Kasumi-1 (cell line): ENCODE measurements around the gene ROCK1.
"Not testable (repeated sequence)": the region's sequence is repeated elsewhere in the genome, so short reads cannot be mapped to it uniquely, and the experiment has no call there.

ENCODE experiments used
- DNase-seq, 2 experiments: peaks; one replicate each; lab custom pipeline; 2025; lab: John Stamatoyannopoulos, UW

ROCK1 gene

DNA sequence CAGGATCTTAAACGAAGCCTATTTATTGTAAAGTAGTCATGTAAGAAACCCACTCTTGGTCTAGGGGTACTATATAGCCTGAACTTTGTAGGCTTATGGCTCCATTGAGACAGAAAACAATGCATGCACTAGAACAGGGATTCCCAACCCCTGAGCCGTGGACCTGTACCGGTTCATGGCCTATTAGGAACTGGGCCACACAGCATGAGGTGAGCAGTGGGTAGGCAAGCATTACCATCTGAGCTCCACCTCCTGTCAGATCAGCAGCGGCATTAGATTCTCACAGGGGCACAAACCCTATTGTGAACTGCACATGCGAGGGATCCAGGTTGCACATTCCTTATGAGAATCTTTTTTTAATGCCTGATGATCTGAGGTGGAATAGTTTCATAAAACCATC, 59.2 kb downstream of the ROCK1 start:
- no peak for DNase-seq

DNA sequence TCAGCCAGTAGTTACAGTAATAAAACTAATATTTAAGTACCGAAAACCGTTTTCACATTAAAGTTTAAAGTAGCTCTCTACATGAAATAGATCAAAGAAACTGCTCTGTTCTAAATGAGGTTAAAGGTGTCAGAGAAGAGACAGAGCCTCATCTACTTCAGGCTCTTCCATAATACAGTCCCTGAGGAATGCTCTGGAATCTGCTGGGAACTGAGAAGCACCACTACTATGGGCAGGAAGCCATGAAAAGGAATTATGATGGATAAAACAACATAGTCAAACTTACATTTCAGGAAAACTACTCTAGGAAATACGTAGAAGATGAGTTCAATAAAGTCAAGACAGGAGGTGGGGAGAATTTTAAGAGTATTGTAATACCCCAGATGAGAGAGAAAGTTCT, 60.0 kb downstream of the ROCK1 start:
- DNase-seq, result no peak

GRCh38 chr18:21049306-21049705, 62.3 kb downstream of the ROCK1 start:
- peak in 1 of 2 experiments; percentile 3 for DNase-seq

GRCh38 chr18:21047126-21047525, 64.5 kb downstream of the ROCK1 start:
- DNase-seq, result no peak

DNA sequence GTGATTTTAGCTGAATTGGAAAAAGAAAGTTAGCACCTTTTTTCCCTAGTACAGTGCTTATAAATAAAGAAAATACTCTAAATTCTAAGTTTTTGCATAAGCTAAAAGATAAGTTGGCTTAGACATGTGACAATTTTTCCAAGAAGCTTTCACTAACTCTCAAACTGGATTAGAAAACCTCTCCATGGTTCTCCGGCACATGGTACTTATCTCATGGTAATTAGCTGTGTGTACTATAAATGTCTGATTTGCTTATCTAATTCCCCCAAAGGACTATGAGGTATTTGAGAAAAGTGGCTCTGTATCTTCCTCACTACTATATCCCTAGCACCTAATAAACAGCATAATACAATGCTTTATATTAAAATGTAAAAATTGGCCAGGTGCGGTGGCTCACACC, 71.1 kb downstream of the ROCK1 start:
- no peak for DNase-seq

DNA sequence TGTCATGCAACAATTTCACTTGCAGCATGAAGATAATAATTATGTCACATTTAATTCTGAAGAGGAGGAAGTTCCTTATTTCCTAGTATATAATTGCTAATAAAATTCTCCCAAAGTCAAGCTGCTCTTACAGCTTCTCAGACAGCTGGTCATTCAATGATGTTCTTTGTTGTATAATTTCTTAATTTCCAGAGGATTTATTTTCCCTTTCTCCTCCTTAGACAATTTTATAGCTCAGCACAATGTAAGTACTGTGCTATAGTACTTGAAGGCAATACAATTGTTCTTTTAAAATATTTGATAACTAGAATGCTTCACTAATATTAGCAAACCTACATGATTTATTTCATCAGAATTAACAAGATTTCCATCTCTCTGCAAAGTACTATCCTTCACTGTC, 73.4 kb downstream of the ROCK1 start:
- no peak for DNase-seq

- no peak for DNase-seq
Observed at GRCh38 chr18:21031845-21032244, 79.8 kb downstream of the ROCK1 start.

DNA sequence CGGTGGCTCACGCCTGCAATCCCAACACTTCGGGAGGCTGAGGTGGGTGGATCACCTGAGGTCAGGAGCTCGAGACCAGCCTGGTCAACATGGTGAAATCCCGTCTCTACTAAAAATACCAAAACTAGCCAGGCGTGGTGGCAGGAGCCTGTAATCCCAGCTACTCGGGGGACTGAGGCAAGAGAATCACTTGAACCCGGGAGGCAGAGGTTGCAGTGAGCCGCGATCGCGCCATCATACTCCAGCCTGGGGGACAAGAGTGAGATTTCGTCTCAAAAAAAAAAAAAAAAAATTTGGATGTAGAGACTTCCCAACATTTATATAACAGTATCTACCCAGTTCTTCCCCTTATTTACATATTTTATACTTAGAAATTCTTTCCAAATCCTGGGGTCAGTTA, 93.4 kb downstream of the ROCK1 start:
- not testable (repeated sequence) for DNase-seq

- DNase-seq, result no peak
Observed at GRCh38 chr18:21012308-21012707, 99.3 kb downstream of the ROCK1 start.

DNA sequence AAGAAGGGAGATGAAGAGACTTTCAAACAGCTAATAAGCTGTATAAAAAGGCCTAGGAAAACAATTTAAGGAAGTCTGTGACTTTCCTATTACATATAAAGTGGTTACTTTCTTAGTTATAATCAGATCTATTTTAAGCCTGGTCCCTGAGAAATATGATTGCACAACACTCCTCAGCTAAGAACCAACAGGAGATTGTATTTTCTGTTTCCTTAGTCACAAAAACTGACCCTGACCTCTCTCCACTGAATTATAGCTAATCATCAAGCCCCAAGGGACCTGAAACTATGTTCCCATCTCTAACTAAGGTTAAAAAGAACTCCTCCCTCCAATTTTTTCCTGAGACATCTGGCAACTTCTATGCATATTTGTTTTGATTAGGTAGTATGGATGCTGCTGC, 106.9 kb downstream of the ROCK1 start:
- DNase-seq, result peak; percentile 25 to 34

- DNase-seq, result no peak
Observed at GRCh38 chr18:21000667-21001066, 110.9 kb downstream of the ROCK1 start.

- no peak for DNase-seq
Observed at GRCh38 chr18:20997371-20997770, 114.2 kb downstream of the ROCK1 start.

DNA sequence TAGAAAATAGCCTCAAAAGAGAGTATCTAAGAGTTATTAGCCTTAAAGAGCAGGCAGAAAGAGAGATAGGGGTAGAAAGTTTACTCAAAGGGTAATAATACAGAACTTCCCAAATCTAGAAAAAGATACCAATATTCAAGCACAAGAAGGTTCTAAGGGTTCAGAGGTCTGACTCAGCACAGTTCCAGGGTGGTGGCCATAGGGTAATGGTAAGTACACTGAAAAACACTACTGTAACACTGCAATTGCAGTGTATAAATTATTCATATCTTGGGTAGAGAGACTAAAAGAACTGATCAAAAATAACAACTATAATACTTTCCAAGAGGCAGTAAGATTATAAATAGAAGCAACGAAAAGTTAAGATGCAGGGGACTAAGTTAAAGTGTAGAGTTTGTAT, 115.2 kb downstream of the ROCK1 start:
- no peak for DNase-seq

DNA sequence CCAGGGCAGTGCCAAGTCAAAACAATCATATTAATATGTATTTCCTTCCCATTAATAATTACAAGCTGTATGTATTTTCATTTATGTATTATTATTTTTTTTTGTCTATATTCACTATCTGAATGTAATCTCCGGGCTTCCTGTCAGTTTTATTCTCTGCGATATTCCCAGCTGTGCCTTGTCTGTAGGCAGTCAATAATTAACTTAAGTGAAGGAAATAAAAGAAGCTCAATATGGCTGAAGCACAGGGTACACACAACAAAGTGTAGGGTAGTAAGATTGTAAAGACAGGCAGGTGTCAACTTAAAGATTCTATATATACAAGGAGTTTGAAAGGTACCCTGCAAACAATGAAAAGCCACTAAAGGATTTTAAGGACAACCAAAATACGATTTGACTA, 122.9 kb downstream of the ROCK1 start:
- DNase-seq, result no peak

DNA sequence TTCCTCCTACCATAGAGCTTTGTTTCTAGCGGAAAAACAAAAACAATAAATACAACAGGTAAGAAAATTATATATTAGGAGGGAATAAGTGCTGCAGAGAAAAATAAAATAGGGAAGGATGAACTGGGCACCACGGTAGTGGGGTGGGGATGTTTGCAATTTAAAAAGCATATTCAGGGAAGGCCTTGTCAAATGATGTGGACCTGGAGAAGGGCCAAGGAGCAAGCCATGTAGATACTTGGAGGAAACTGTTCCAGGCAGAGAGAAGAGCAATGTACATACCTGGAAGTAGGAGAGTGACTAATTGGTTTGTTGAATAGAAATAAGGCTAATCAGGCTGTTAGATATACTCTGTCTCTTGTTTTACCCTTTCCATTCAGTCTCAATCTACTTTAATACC, 136.5 kb downstream of the ROCK1 start:
- no peak for DNase-seq

DNA sequence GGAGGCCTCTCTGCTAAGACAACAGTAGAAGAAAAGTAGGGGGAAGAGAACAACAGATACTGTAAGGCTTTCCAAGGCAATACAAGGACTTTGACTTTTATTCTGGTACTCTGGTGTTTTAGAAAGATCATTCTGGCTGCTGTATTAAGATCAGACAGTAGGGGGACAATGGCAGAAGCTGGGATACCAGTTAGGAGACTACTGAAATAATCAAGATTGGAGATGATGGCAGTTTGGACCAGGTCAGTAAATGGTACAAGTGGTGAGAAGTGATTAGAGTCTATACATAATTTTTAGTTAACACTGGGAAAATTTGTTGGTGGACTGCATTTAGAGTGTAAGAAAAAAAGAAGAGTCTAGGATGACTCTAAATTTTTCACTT, 139.7 kb downstream of the ROCK1 start:
- DNase-seq, result peak; percentile 55 to 67

- no peak for DNase-seq
Observed at GRCh38 chr18:20966795-20967194, 144.8 kb downstream of the ROCK1 start.

DNA sequence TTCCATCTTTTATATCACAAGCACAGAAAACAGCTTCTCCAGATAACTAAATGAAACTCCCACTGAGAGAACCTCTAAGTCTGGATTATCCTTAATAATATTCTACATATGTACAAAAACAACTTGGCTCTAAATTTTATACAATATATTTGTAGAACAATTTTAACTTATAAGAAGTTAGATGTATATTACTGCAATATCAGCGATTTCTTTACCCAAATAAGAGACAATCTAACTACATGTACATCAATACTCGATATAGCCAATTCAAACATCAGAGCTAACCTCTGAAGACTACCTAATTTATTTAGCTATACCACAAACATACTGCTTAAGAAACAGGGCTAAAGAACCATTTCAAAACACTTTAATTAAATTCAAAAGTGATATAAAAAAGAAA, 148.6 kb downstream of the ROCK1 start:
- DNase-seq, result no peak

DNA sequence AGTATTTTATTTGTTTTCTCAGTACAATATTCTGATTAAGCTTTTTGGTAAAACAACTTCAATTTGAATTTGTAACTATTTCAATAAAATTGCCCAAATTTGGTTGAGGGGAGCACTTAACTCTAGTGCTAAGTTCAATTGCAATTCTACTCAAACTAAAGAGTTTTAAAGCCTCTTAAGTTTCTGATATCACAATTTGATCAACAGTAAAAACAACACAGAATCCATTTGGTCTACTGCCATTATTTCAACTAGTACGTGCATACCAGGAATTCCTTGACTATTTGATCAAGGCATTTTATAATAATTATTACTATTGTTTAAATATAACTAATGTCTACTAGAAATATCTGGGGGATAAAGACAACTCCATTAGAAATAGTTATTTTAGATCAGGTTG, 150.9 kb downstream of the ROCK1 start:
- no peak for DNase-seq

DNA sequence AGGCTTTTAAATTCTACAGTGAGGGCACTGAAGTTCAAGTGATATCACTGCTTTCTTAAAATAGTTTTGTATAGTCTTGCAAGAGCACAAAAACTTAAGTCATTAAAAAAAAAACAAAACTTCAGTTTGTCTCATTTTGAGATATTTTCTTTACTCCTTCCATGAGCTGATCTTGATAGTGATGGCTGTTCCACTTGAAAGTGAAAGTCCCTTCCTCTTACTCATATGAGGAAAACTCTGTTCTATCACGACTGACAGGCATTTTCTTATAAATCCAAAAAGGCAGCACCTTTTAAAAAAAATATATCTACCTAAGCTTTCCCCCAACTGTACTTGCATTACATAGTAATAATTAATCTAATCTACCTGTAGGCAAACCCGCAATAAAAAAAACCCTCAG, 160.8 kb downstream of the ROCK1 start:
- not testable (repeated sequence) for DNase-seq
